ENCODE results near the gene ZBTB46.
"Not testable (repeated sequence)": the region's sequence is repeated elsewhere in the genome, so short reads cannot be mapped to it uniquely, and the experiment has no call there.

Gene ZBTB46

DNA sequence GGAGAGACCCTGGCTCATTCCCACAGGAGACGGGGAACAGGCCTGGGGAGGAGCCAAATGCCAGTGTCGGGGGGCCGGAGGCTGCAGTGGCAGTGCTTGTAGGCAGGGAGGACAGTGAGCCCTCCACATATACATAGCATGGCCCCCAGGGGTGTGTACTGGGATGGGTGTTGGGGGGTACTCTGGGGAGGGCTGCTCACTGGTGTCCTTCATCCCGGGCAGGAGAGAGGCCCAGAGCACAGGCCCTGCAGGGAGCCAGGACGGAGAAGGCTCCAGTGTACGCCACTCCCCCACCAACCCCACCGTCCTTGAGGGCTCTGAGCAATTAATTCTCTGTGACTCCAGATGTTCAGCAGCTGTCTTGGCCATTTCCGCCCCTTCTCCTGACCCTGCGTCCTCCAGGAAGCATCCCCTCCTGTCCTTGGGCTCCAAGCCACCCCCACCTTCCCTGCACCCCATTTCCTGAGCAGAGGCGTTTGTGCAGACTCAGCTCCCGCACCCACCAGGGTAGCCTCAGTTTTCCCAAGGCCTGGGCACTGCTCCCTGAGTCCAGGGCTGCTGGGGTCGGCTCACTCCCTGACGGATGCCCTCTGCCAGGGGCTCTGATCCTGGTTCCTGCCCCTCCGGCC is 26.8 kb upstream of the ZBTB46 start:
- no peak for DNase-seq

GRCh38 chr20:63856098-63856511 is 25.0 kb upstream of the ZBTB46 start:
- DNase-seq: no peak

GRCh38 chr20:63855363-63856097 is 24.5 kb upstream of the ZBTB46 start:
- DNase-seq: no peak

DNA sequence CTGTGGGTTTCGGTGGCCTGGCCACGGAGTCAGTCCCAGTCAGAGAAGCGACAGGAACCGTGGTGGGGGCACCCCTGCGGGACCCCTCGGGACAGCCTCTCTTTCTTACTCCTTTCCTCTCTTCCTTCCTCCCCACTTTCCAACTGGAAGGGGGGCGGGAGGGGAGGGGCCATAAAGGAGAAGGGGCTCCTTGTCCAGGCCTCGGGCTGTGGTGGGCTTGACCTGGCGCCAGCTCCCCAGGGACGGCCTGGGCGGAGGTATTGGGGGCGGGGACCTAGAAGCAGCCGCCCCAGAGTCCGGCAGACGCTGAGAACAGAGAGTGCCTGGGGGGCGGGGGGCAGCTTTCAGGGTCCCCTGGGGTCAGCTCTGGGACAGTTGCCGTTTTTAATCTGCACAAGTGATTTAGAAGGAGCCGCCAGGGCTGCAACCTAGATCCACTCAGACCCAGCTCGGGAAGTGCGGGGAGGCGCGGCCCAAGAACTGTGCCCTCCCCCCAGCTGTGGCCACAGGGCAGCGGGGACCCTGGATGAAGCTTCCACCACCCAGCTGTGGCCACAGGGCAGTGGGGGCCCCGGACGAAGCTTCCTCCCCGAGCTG is 23.8 kb upstream of the ZBTB46 start:
- DNase-seq: no peak

DNA sequence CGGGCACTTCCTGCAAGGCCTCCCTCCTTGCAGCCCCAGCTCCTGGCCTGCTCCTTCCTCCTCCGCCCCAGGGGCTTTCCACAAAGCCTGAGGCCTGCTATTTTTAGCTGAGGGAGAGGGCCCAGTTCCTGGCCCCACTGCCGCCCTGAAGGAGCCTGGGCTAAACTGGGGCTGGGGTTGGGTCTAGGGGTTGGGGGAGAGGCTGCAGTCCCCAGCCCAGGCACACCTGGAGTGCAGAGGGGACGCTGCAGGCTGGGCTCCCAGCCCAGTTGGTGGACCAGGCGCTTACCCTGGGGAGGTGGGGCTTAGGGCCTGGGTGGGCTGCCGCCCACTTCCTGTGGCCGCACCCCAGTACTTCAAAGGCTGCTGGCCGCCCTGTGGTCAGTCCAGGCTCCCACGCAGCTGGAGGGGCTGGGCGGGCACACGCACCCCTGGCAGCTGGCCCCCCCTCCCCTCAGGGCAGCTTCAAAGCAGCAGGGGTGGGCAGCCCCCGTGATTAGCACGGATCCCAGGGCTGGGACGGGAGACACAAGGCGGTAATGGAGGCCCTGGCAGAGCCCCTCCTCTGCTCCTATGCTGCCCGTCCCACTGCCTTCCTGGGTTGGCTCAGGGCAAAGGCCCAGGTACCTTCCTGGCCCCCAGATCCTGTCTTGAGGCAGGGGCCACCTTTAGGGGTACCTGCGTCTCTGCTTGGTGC is 23.2 kb upstream of the ZBTB46 start:
- no peak for DNase-seq

DNA sequence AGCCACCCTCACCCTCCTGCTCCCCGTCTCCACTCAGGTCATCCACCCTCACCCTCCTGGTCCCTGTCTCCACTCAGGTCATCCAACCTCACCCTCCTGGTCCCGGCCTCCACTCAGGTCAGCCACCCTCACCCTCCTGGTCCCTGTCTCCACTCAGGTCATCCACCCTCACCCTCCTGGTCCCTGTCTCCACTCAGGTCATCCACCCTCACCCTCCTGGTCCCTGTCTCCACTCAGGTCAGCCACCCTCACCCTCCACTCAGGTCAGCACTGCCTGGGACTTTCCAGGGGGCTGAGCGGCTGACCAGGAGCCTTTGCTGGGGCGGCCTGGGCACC is 22.6 kb upstream of the ZBTB46 start:
- not testable (repeated sequence) for DNase-seq

DNA sequence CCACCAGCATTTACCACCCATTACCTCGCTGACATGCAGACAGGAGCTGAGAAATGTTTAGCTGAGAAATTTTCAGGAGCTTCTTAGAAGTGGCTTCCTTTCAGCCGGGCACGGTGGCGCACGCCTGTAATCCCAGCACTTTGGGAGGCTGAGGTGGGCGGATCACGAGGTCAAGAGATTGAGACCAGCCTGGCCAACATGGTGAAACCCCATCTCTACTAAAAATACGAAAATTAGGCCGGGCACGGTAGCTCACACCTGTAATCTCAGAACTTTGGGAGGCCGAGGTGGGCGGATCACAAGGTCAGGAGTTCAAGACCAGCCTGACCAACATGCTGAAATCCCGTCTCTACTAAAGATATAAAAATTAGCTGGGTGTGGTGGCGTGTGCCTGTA is 20.5 kb upstream of the ZBTB46 start:
- DNase-seq: not testable (repeated sequence)

- DNase-seq: peak; percentile 34
Observed at GRCh38 chr20:63850689-63851547, 19.9 kb upstream of the ZBTB46 start.

GRCh38 chr20:63848003-63848911 is 17.2 kb upstream of the ZBTB46 start:
- DNase-seq: no peak

DNA sequence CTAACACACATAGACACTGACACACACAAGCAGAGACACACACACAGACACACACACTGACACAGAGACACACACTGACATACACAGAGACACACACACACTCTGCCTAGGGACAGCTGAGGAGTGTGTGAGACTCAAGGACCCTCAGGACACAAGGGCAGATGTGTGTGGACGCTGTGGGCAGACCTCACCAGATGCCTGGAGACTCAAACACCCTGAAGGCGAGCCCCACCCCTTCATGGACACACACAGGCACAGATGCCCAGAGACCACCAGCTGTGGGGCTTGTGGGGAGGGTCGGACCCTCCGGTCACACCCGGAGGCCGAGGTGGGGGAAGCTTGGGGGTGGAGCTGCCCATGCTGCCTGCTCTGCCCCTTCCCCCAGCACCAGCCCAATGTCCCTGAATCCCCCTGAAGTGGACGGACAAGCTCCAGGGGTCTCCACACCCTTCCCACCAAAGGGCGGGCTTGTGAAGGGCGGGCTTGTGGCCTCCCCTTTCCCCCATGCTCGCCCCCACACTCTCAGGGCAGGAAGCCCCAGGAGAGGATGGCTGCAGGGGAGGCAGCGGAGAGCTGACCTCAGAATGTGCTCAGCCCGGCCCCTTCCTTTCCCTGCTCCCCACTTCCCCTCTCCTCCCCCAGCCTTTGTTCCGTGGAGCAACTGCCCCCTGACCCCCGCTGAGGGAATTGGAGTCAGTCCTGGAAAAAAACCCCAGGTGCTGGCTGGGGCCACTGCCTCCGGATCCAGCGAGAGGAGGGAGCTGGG is 16.4 kb upstream of the ZBTB46 start:
- no peak for DNase-seq

GRCh38 chr20:63846888-63847236 is 15.8 kb upstream of the ZBTB46 start:
- DNase-seq: no peak

GRCh38 chr20:63846128-63846771 is 15.2 kb upstream of the ZBTB46 start:
- no peak for DNase-seq

GRCh38 chr20:63844511-63844991 is 13.5 kb upstream of the ZBTB46 start:
- no peak for DNase-seq

GRCh38 chr20:63843778-63844177 is 12.7 kb upstream of the ZBTB46 start:
- DNase-seq: no peak

DNA sequence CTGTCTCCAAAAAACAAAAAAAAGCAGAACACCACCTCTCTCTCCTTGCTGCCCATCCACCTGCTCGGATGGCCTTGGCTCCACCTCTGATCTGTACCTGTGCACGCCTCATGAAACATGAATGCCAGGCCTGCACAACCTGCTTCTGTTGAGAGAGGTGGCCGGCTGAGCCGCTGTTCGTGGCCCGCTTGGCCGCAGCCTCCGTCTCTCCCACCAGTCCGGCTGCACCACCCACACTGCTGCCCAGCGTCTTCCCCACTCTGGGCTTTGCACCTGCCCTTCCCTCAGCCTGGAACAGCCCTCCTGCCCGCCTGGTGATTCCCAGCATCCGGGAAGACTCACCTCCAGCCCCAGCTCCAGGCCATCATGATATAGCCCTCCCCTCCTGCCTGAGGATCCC is 12.2 kb upstream of the ZBTB46 start:
- no peak for DNase-seq

- DNase-seq: no peak
Observed at GRCh38 chr20:63842258-63842657, 11.2 kb upstream of the ZBTB46 start.

DNA sequence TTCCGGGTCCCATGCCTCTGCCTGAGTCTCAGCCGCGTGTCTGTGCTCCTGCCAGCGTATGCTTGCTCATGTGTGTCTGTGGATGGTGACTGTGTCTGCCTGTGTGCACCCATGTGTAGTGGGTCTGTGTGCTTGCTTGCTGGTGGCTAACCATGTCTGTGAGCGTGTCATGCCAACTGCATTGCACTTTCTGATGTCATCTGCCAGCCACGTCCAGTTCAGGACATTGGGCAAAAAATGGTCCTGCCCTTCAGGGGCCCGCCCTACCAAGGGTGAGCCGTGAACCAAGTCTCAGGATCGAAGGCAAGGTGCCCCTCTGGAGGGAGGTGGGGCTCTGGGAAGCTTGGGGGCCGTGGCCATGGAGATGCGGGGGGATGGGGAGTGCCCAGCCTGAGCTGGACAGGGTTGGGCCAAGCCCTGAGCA is 9.4 kb upstream of the ZBTB46 start:
- DNase-seq: no peak

GRCh38 chr20:63839620-63840019 is 8.6 kb upstream of the ZBTB46 start:
- DNase-seq: no peak

DNA sequence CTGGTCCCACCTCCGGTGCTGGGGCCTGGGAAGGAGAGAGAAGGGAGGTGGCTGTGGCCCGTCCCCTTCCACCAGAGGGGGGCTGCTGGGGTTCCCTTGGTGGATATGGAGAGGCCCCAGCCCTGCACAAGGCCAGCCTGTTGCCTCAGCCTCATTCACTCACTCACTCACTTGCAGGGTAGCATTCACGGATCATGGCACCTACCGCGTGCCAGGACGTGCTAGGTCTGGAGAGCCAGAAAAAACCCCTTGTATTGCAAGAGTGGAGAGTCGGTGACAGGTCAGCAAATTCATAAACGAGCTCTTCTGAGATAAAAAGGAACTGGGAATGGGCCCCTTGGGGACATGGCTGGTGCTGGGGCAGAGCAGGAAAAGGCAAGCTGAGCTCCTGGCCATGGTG is 6.4 kb upstream of the ZBTB46 start:
- DNase-seq: no peak

Data from activated CD4-positive, alpha-beta T cell treated with anti-CD3 and anti-CD28 coated beads, Interleukin-2, amount 50 U/mL, for 16 hours (primary cell).